NCI-H2196 treated with DMSO at 0.1 percent for 48 hours (cell line): Measurements from ENCODE around the gene USP10.
A peak's percentile ranks its signal among the peaks of the same experiment; 100 is the strongest.

Experiments
- DNase-seq: peaks from one replicate; lab custom pipeline; 2025; ENCODE audit not compliant: unreplicated experiment; lab: John Stamatoyannopoulos, UW

The USP10 gene

DNA sequence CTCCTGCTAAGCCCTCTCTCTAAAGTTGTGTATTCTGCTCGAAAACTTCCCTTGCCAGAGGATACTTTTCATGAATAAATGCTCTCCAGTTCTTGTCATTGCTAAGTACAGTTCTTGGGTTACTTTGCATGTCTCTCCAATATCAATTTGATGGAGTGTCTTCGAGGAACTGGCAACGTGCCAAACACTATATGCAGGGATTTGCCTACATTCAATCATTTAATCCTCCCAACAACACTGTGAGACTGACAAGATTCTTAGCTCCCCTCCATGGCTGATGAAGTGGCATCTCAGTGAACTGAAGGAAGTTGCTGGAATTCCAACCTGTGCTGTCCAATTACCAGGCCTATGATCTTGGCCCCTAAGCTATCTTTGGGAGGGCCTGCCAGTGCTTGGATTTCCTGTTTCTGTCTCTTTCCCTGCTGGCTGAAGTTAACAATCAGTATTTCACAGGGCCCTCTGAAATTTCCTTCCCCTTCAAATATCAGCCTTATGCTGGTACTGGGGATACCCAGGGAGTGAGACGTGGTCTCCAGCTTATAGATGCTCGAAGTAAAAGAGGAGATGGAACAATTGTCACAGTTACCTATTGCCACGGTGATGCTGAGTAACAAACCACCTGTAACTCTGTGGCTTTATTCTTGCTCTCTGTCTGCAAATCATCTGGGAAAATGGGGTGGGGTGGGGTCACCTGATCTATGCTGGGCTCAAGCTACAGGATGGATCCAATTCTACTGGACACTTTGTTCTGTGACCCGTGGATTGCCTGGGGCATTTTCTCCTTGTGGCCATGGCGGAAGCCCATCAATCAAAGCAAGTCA lies 100.6 kb downstream of the USP10 start:
- DNase-seq, result no peak

DNA sequence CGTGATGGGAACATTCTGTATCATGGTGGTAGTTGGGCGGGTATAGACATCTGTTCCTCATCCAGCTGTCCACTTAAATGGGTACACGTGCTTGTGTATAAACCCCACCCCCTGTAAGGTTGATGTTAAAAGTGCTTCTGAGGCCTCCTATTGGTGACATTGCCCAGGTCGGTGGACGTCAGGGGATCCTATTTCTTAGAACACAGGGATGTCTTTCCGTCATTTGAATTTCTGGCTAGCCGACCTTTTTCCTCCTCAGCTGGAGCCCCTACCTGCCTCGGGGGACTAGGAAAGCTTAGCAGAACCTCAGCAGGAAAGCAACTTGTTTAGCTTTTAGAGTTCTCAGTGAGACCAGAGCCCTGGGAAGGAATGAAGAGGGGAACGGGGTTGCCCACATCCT lies 103.3 kb downstream of the USP10 start:
- no peak for DNase-seq

DNA sequence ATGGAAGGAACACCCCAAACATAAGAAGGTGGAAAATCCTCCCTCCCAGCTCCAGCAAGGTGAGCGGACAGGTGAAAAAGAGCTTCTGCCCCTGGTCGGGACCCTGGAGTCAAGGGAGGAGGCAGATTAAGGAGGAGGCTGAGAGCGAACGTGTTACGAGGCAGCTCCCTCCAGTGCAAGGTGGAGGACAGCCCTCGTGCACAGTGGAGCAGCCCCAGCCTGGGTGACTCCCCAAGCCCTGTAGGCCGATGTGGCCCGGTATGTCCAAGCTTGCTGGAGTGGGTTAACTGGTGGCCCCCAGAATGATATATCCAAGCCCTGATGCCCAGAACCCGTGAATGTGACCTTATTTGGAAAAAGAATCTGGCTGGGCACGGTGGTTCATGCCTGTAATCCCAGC lies 104.5 kb downstream of the USP10 start:
- no peak for DNase-seq

DNA sequence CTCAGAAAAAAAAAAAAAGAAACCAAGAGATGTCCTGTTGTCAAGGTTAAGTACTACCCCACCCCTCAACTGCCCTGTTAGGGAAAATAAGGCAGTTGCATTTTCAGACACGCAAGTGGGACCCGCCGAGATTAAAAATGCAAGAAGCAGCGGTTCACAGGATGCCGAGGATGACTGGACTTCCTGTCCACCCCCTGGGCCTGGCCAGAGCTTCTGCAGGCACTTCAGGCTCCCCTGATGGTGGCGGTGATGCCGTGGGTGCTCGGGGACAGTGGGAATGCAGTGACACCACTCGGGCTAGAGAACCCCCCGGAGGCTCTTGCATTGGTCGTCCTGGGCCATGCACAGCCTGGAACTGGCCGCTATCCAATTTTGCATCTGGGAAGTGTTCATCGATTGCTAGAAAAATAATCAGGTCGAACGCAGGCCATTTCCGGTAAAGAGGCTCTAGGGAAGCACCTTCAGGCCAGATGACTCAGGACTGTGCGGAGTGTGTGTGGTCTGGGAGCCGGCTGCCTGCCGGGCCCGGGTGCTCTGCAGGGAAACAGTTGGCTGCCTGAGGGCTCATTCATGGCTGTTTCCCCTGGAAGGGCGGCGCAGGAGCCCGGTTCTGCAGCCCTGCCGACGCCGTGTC lies 106.6 kb downstream of the USP10 start:
- no peak for DNase-seq

DNA sequence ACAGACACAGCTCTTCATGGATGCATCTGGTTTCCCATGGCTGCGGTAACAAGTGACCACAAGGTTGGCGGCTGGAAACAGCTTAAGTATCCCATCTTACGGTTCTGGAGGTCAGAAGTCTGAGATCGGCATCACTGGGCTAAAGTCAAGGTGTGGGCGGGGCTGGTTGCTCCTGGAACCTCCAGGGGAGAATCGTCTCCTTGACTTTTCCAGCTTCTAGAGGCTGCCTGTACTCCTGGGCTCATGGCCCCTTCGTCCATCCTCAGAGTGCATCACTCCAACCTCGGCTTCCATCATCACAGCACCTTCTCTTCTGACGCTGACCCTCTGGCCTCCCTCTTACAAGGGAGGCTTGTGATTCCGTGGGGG lies 107.1 kb downstream of the USP10 start:
- DNase-seq, result no peak

DNA sequence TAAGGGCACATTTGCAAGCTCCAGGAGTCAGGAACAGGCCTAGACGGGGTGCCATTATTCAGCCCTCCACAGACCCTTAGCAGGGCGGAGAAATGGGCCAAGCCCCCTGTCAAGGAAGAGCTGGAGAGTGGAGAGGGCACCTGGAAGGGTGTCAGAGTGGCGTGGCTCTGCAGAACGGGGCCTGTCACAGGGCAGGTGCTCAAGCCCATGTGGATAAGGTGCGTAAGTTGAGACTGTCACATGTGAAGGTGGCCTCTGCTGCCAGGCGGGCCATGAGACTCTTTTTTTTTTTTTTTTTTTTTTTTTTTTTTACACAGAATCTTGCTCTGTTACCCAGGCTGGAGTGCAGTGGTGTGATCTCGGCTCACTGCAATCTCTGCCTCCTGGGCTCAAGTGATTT lies 108.0 kb downstream of the USP10 start:
- DNase-seq, result no peak

DNA sequence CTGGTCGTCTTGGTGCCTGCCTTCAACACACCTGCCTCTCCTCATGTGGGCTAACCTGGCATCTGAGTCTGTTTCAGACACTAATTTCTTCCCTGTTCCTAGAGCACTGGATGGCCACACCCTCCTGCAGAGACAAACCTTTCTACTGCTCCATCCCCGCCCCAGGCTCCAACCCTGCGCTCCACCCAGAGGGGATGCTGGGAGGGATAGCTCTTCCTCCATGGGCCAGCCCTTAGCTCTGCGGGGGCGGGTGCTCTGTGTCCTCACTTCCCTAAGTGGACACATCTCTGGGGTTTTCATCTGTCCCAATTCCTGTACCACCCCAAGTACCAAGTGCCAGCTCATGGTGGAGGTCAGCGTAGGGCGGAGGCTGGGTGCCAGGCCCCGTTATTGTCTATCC lies 109.0 kb downstream of the USP10 start:
- DNase-seq, result no peak

DNA sequence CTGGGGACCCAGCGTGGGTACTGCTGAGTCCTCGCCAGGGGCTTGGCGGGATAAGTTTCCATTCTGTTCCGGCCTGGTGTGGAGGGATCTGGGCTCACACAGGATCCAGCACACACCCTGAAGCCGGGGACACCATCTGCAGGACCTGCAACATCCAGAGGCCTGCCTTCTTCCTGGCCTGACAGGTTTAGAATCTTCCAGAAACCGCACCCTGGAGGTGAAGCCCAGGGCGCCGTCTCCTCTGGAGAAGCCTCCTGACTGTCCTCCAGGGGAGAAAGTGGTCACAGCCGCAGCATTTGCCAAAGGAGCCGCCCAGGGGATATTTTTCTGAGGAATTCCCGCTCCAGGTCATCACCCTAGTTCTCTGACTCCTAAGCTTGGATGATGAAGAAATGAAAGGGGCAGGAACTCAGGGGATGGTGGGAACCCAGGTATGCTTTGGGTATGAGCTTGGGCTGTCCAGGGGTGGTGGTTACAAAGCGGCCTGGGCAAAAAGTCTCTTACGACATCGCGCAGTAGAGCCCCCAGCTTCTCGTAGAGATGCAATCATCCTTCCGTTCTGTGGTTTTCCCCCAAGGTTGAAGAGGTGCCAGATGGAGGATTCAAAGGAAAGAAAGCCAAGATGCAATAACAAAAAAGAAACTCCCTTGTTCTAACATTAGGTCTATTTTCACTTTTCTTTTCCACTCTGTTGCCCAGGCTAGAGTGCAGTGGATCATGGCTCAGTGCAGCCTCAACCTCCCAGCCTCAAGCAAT lies 110.9 kb downstream of the USP10 start:
- no peak for DNase-seq

DNA sequence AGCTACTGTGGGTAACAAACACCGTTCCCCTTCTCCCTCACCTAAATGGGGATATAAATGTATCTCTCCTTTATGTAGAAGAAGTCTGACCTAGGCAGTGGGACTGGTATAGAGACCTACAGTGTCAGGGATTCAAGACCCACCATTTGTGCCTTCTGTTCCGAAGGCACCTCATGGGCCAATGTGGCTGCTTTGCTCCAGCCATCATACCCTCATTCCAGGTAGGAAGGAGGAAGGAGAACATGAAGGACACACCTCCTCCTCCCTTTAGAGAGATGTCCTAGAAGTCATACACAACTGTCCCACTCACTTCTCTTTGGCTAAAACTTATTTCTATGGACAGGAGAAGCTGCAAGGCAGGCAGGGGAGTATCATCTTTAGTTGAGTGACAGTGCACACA lies 111.7 kb downstream of the USP10 start:
- DNase-seq, result no peak

DNA sequence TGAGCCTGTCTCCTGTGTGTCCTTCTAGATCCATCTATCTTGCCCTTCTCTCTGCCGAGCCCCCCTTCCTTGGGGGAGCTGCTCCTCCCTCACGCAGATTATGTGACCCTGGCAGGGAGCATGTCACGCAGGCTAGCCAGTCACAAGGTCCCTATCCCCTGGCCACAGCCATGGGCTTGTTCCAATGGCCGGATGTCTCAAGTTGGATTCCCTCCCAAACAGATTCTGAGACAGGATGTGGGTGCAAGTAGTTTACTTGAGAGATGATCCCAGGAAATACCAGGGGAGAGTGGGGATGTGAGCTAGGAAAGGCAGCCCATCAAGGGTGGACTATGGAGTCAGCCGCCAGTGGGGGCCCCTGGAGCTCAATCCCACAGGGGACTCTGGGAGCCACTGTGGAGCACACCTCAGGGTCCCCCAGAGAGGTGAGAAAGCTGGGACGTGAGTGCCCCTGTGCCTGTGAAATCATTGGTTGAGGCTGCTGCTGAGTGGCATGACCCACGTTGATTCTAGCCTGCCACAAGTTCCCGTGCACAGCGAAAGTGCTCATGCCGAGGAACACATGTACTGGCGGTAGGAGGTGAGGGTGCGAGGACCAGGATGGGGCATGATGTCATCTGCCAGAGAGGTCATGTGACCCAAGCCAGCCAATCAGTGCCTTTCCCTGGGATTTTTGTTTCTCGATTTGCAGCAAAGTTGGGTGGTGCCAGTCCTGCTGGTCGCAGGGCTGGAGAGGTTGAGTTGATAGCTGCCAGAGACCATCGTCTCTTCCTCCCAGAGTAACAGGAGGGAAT lies 113.5 kb downstream of the USP10 start:
- DNase-seq, result no peak

DNA sequence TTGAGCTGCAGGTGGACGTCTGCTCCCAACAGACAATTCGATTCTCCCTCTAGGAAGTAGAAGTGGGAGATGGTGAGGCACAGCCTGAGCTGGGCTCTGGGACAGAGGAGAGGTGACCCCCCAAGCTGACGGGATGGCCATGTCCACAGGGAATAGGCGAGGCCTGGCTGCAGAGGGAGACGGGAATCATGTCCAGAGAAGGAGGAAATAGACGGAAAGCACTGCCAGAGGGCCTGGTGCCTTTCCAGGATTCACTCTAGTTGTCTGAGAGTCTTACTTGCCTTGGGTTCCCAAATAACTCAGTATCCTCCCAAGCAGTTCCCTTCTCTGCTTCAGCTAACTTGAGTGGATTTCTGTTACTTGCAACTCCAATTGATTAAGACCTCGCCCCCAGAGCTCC lies 115.7 kb downstream of the USP10 start:
- DNase-seq, result no peak

DNA sequence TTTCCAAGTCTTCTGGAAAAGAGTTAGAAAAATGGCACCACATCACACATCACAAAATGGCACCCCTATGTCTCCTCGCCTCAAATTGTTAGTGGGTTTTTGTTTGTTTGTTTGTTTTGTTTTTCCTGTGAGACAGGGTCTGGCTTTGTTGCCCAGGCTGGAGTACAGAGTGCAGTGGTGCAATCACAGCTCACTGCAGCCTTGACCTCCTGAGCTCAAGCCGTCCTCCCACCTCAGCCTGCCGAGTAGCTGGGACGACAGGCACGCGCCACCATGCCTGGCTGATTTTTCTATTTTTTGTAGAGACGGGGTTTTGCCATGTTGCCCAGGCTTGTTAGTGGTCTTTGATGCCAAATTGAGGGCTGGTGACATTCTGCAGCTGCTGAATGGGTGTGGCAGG lies 116.2 kb downstream of the USP10 start:
- no peak for DNase-seq

DNA sequence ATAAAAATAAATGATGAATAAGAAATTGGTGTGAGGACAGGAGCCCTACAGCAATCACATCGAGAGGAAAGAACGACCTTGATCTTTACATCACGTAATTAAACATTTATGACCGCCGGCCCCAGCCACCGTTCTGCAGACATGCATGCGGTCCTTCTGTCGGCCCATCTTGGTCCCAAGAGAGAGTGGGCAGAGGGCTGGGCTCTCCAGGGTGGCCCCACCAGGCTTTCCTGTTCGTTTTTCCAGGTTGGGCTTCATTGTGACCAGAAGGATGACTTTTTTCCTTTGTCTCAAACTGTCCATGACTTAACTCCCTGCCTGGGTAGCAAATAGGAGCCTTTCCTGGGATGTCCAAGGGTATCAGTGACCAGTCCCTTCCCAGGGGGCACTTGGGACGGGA lies 116.7 kb downstream of the USP10 start:
- no peak for DNase-seq

DNA sequence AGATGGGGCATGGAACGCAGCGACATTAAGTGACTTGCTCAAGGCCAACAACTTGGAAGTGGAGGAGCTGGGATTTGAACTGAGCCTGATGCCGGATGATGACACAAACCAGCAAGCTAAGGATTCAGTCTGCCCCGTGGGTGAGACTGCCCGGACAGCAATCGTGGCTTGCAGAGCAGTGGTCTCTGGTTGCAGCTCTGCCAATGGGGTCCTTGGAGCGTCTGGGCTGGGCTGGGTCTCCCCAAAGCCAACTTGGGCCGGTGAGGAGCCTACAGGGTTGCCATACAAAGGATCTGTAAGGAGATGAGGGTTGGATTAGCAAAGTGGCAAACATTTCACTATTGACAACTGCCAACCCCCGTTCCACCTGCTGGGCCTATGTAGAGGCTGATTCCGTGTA lies 117.4 kb downstream of the USP10 start:
- no peak for DNase-seq

DNA sequence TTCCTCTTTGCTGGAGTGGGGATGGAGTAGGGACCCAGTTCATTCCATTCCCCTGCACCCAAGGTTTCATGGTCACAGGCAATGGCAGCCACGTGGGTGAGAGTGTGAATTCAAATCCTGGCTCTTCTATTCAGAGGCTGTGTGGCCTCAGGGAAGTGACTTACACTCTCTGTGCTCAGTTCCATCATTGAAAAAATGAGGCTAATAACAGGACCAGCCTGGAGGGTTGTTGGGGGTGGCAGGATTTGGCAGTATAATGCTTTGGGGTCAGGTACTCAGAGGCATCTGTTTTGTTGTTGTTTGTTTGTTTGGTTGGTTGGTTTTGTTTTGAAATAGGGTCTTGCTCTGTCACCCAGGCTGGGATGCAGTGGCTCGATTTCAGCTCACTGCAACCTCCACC lies 117.8 kb downstream of the USP10 start:
- DNase-seq, result no peak

DNA sequence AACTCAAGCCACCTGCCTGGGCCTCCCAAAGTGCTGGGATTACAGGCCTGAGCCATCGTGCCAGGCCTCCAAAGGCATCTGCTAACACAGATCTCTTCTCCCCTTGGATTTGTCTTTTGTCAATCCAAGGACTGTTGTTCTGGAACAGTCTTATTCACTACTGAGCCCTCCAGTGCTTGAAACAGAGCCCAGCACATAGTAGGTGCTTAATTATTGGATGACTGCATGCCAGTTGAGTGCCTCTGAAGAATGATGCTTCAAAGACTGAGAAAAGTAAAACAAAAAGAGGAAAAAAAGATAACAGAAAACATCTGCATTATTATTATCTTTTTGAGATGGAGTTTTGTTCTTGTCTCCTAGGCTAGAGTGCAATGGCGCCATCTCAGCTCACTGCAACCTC lies 118.3 kb downstream of the USP10 start:
- no peak for DNase-seq

DNA sequence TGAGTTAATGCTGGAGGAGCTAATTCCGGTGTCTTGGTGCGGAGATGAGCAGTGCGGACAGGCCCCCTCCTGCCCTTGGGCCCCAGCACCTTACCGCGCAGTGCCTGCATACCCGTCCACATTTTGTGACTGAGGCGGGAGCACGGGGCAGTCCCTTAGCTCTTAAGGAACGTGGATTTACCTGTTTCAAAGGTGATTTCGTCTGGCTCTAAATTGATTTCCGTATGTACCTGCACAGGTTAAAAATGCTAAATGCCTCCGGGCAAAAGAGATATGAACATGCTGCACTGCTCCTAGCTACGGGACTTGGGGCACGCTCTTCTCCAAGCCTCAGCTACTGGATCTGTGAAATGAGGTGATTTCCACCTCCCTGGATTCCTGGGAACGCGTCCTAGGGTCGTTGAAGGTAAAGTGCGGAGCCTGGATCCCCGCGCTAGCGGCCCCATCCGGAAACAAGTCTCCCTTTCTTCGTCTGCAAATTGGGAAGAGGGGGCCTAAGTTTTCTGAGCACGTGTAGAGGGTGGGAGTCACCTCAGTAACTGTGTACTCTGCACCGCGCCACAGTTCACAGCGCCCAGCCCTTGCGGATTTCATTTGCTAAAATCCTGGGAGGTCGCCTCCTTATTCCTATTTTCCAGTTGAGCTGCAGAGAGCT lies 119.3 kb downstream of the USP10 start:
- DNase-seq, result no peak

DNA sequence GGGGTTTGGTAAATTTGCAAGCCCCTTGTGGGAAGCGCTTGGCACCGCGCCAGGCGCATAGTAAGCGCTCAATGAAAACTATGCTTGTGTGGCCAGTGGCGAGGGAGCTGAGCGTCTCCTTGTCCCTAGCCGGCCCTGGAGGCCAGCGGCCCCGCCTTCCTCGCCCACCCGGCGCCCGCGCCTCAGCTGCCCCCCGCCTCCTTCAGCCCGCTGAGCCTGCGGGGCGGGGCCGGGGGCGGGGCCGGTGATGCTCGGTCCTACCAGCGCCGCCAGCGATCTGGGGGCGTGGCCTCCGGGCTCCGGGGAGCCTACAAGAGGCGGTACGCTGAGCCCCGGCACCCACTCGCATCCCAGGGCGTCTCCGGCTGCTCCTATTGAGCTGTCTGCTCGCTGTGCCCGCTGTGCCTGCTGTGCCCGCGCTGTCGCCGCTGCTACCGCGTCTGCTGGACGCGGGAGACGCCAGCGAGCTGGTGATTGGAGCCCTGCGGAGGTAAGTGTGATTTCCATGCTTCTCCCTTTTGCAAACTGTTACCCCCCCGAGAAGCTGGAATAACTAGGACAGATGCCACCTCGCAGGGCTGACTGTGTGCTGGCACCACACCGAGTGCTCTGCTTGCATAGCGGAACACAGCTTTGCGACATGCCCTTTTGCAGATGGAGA lies 120.0 kb downstream of the USP10 start, which contains the start of gene CRISPLD2:
Gene CRISPLD2 (plus strand): TSS at position 342 of the 661 bp plus-strand sequence. CDS start 18,511 bp downstream, outside the sequence.
- peak; percentile 39 for DNase-seq

DNA sequence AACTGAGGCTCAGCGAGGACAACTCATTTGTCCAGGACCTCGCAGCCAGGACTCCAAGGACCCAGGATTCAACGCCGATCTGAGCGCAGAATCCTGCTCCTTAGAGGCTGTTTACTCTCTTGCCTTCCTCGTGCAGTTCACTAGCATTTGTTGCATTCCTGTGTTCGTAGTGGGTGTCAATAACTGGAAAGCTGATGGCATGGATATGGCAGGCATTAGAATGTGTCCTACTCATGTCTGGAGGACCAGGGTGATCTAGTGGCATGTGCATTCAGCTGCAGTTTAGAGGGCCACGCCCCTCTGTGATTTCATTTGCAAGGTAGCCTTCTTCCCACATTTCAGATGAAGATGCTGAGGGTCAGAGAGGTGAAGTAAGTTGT lies 120.5 kb downstream of the USP10 start:
- DNase-seq, result no peak

DNA sequence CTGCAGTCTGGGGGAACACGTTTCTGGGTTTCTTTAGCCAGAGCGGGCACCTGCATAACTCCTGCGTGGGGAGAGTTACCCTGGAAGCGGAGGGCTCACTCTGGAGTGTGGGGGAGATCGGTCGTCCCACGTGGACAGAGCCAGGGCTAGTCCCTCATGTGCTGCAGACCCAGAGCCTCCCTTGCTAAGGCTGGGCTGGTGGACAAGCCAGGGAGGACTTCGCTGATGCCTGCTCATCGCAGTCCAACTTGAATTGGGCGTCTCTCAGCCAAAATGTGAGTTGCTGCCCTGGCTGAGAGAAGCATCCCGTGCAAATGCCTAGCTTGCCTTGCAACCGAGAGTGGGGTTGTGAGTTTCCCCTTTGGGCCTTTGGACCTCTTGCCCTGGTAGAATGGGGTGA lies 121.0 kb downstream of the USP10 start:
- no peak for DNase-seq
